GM19455 (cell line): ENCODE results near the gene RAB1A.

ENCODE experiments used
- ATAC-seq: cut with Tn5 transposase; IDR thresholded peaks from one replicate; pipeline ENCODE4 v1.9.1; 2021; ENCODE audit not compliant: unreplicated experiment

RAB1A gene

GRCh38 chr2:65062843-65063825, 66.8 kb downstream of the RAB1A start:
- ATAC-seq: no peak

GRCh38 chr2:65061910-65062339, 68.0 kb downstream of the RAB1A start:
- no peak for ATAC-seq

- no peak for ATAC-seq
Measured at GRCh38 chr2:65061146-65061909, 68.6 kb downstream of the RAB1A start.

- no peak for ATAC-seq
Measured at GRCh38 chr2:65059071-65059470, 70.8 kb downstream of the RAB1A start.

GRCh38 chr2:65057391-65058052, 72.4 kb downstream of the RAB1A start:
- ATAC-seq: no peak

- ATAC-seq: no peak
Measured at GRCh38 chr2:65057054-65057375, 72.9 kb downstream of the RAB1A start.

GRCh38 chr2:65056215-65057053, 73.5 kb downstream of the RAB1A start, which contains the start of gene CEP68:
CEP68 (plus strand) TSS chr2:65056416; CDS start chr2:65069445, 13,029 bp downstream.
- ATAC-seq: peak; percentile 91

GRCh38 chr2:65055422-65056214, 74.3 kb downstream of the RAB1A start:
- ATAC-seq: peak; percentile 33

GRCh38 chr2:65054749-65055421, 75.0 kb downstream of the RAB1A start:
- ATAC-seq: no peak

- ATAC-seq: peak; percentile 47
Measured at GRCh38 chr2:65053199-65053598, 76.7 kb downstream of the RAB1A start.

GRCh38 chr2:65050931-65051330, 79.0 kb downstream of the RAB1A start:
- no peak for ATAC-seq

- ATAC-seq: no peak
Measured at GRCh38 chr2:65049010-65049639, 80.8 kb downstream of the RAB1A start.

GRCh38 chr2:65046633-65047407, 83.1 kb downstream of the RAB1A start:
- ATAC-seq: no peak

- ATAC-seq: no peak
Measured at GRCh38 chr2:65045651-65046050, 84.3 kb downstream of the RAB1A start.

- ATAC-seq: no peak
Measured at GRCh38 chr2:65044097-65044735, 85.7 kb downstream of the RAB1A start.

GRCh38 chr2:65043001-65043400, 86.9 kb downstream of the RAB1A start:
- ATAC-seq: no peak
